KMS-11 (cell line): Measurements from ENCODE around the gene ITGBL1.

Source experiments
- H2AFZ ChIP-seq: fragments of 200-600 bp; sonication (generic); 2 replicates; pipeline ENCODE4 v1.6.1; 2016; ENCODE audit warnings: antibody characterized with exemption, mixed run types, low read depth
- H3K27ac ChIP-seq: fragments of 200-600 bp; sonication (generic); 2 replicates; pipeline ENCODE4 v1.6.1; 2016; ENCODE audit warnings: mild to moderate bottlenecking, mixed run types
- H3K27me3 ChIP-seq: fragments of 200-600 bp; sonication (generic); 2 replicates; pipeline ENCODE4 v1.6.1; 2017; ENCODE audit warnings: mild to moderate bottlenecking, low read depth, mixed run types, moderate library complexity; ENCODE audit not compliant: insufficient read depth
- H3K36me3 ChIP-seq: fragments of 200-600 bp; sonication (generic); 2 replicates; pipeline ENCODE4 v1.6.1; 2017; ENCODE audit warnings: mild to moderate bottlenecking, mixed run types; ENCODE audit not compliant: insufficient read depth
- H3K4me1 ChIP-seq: fragments of 200-600 bp; sonication (generic); 2 replicates; pipeline ENCODE4 v1.6.1; 2016; ENCODE audit warnings: mild to moderate bottlenecking, low read depth, mixed run types; ENCODE audit not compliant: poor library complexity, severe bottlenecking
- H3K4me2 ChIP-seq: fragments of 200-600 bp; sonication (generic); 2 replicates; pipeline ENCODE4 v1.7.0; 2016; ENCODE audit warnings: mild to moderate bottlenecking, mixed run types
- H3K4me3 ChIP-seq: fragments of 200-600 bp; sonication (generic); IDR thresholded peaks from 2 replicates; pipeline ENCODE4 v1.6.1; 2017; ENCODE audit warnings: low read depth, low read length, mixed read lengths; ENCODE audit not compliant: insufficient read depth
- H3K79me2 ChIP-seq: fragments of 200-600 bp; sonication (generic); 2 replicates; pipeline ENCODE4 v1.6.1; 2016; ENCODE audit warnings: low read depth, mixed run types; ENCODE audit not compliant: insufficient read depth
- H3K9ac ChIP-seq: fragments of 200-600 bp; sonication (generic); 2 replicates; pipeline ENCODE4 v1.6.1; 2016; ENCODE audit warnings: mild to moderate bottlenecking, mixed run types
- H4K20me1 ChIP-seq: fragments of 200-600 bp; sonication (generic); 2 replicates; pipeline ENCODE4 v1.6.1; 2016; ENCODE audit warnings: mild to moderate bottlenecking, mixed run types; ENCODE audit not compliant: insufficient read depth
- TF ChIP-seq, protein P1 (sequence below): fragments of 200-600 bp; sonication (generic); conservative IDR thresholded peaks from 2 replicates; pipeline ENCODE4 v1.6.1; 2017; ENCODE audit warnings: low read depth, mild to moderate bottlenecking, antibody characterized with exemption, low read length, moderate library complexity, mixed read lengths

The ITGBL1 gene

DNA sequence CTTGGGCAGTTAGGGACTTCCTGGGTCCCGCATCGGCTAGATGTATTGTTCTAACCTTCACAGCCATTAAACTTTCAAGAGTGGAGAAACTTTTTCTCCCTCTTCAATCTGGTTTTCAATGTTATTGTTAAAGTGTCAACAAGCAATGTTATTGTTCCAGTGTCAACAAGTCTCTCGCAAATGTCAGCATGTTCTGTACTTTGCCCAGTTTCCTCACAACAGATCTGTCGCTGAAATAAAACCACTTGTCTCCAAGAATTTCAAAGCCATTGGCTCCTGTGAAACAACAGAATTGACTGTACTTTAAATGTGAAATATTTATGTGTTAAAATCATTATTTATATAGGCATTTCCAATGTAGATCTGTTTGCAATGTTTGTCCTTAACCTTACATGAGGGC is 138.0 kb downstream of the ITGBL1 start:
- H3K36me3 ChIP-seq = no peaks in the 10 kb centered on the region
- no peak overlapping the region for H3K4me2 ChIP-seq
- H3K27me3 ChIP-seq = no peaks in the 10 kb centered on the region
- H4K20me1 ChIP-seq = no peaks in the 10 kb centered on the region
- H3K9ac ChIP-seq = no peak overlapping the region
- no peak overlapping the region for H3K27ac ChIP-seq
- H2AFZ ChIP-seq = no peak overlapping the region
- H3K79me2 ChIP-seq = no peaks in the 10 kb centered on the region
- H3K4me3 ChIP-seq = no peak overlapping the region
- no peaks in the 10 kb centered on the region for H3K4me1 ChIP-seq
- TF ChIP-seq, protein P1, sequence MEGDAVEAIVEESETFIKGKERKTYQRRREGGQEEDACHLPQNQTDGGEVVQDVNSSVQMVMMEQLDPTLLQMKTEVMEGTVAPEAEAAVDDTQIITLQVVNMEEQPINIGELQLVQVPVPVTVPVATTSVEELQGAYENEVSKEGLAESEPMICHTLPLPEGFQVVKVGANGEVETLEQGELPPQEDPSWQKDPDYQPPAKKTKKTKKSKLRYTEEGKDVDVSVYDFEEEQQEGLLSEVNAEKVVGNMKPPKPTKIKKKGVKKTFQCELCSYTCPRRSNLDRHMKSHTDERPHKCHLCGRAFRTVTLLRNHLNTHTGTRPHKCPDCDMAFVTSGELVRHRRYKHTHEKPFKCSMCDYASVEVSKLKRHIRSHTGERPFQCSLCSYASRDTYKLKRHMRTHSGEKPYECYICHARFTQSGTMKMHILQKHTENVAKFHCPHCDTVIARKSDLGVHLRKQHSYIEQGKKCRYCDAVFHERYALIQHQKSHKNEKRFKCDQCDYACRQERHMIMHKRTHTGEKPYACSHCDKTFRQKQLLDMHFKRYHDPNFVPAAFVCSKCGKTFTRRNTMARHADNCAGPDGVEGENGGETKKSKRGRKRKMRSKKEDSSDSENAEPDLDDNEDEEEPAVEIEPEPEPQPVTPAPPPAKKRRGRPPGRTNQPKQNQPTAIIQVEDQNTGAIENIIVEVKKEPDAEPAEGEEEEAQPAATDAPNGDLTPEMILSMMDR = no peak

DNA sequence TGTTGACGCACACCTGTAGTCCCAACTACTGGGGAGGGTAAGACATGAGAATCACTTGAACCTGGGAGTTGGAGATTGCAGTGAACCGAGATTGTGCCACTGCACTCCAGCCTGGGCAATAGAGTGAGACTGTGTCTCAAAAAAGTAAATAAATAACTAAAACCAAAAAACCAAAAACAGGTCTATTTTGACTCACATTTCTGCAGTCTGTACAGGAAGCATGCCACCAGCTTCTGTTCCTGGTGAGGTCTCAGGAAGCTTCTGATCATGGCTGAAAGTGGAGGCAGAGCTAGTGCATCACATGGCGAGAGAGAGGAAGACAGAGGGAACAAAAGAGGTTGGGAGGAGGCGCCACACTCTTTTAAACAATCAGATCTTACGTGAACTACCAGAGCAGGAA is 142.5 kb downstream of the ITGBL1 start:
- H2AFZ ChIP-seq = no peak overlapping the region
- H3K27me3 ChIP-seq = no peaks in the 10 kb centered on the region
- TF ChIP-seq, protein P1 = no peak
- no peaks in the 10 kb centered on the region for H3K4me1 ChIP-seq
- no peaks in the 10 kb centered on the region for H3K79me2 ChIP-seq
- no peak overlapping the region for H3K27ac ChIP-seq
- H3K36me3 ChIP-seq = no peaks in the 10 kb centered on the region
- H3K4me2 ChIP-seq = no peak overlapping the region
- no peak overlapping the region for H3K9ac ChIP-seq
- no peak overlapping the region for H3K4me3 ChIP-seq
- no peaks in the 10 kb centered on the region for H4K20me1 ChIP-seq

GRCh38 chr13:101596803-101597202 is 144.3 kb downstream of the ITGBL1 start:
- no peak overlapping the region for H3K4me3 ChIP-seq
- H2AFZ ChIP-seq = no peak overlapping the region
- H3K9ac ChIP-seq = no peak overlapping the region
- no peaks in the 10 kb centered on the region for H3K27me3 ChIP-seq
- TF ChIP-seq, protein P1 = no peak
- H3K27ac ChIP-seq = no peak overlapping the region
- H3K4me1 ChIP-seq = no peaks in the 10 kb centered on the region
- H4K20me1 ChIP-seq = no peaks in the 10 kb centered on the region
- no peak overlapping the region for H3K4me2 ChIP-seq
- H3K79me2 ChIP-seq = no peaks in the 10 kb centered on the region
- no peaks in the 10 kb centered on the region for H3K36me3 ChIP-seq

DNA sequence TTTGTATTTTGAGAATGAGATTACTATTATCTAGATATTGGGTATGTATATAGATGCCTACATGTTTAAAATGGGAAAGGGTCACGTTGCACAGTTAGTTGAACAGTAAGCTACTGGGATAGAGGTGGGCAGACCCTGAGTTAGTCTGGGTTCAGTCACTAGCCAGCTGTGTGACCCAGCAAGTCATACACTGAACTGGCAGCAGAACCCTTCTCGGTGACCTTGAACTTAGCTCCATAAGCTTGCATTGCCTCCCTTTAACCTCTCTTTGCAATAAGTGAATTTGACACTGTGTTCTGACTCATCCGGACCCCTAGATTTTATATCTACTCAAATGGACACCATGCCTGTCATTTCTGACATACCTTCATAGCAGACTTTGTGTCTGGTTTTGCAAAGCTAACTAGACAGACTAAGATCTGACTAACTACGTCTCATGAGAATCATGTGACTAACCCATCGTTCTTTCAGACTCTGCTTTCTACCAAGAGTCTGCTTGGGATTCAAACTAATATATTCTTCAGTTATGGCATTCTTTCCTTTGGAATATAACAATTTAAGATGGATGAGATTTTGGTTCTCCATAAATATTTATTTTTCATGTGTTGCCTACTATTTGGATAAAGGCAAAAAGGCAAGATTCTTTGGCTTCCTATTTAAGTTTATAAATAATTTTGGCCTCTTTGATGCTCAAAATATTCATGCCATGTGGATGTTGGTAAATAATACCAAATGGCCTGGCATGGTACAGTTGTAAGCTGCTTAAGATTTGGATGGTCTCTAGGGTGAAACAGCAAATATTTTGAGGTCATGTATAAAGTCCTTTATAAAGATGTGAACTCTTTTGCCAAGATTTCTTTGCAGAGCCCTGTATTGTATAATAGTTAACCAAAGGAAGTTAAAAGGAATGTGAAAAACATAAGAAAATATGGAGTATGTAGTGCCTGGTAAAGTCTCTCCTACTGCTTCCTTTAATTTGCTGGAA is 159.3 kb downstream of the ITGBL1 start:
- no peaks in the 10 kb centered on the region for H3K79me2 ChIP-seq
- no peak overlapping the region for H3K4me3 ChIP-seq
- H3K27ac ChIP-seq = no peak overlapping the region
- no peaks in the 10 kb centered on the region for H3K4me1 ChIP-seq
- H2AFZ ChIP-seq = no peak overlapping the region
- no peaks in the 10 kb centered on the region for H3K27me3 ChIP-seq
- no peak overlapping the region for H3K4me2 ChIP-seq
- no peak overlapping the region for H3K9ac ChIP-seq
- TF ChIP-seq, protein P1 = no peak
- no peaks in the 10 kb centered on the region for H3K36me3 ChIP-seq
- no peaks in the 10 kb centered on the region for H4K20me1 ChIP-seq
